HepG2 (cell line): Measurements from ENCODE around the gene PEX14. TPM values are rescaled to one million over a fixed set of nuclear protein-coding genes. Genes with fewer than 3 reads are reported as not detected.

Source experiments
- ARID2 ChIP-seq: sonication (generic); formaldehyde crosslinking; IDR thresholded peaks from 2 replicates; pipeline ENCODE4 v1.8.1; 2022; ENCODE audit warnings: mild to moderate bottlenecking, missing genetic modification reagents, borderline replicate concordance
- ARID3A ChIP-seq: IDR thresholded peaks from 2 replicates; pipeline ENCODE4 v1.6.1; 2012; ENCODE audit warnings: low read depth, low read length, improper control_type of control experiment
- ARID5B ChIP-seq: IDR thresholded peaks from 2 replicates; pipeline ENCODE4 v1.4.0; 2020; ENCODE audit warnings: mild to moderate bottlenecking, missing genetic modification reagents
- FOXO1 ChIP-seq: sonication (generic); formaldehyde crosslinking; IDR thresholded peaks from 2 replicates; pipeline ENCODE4 v1.4.0; 2020; ENCODE audit warnings: missing genetic modification reagents
- GATAD1 ChIP-seq: IDR thresholded peaks from 2 replicates; pipeline ENCODE4 v1.6.1; 2016; ENCODE audit warnings: missing genetic modification reagents, missing compliant biosample characterization
- GATAD2A ChIP-seq: IDR thresholded peaks from 2 replicates; pipeline ENCODE4 v1.6.1; 2016
- HOXA3 ChIP-seq: sonication (generic); formaldehyde crosslinking; IDR thresholded peaks from 2 replicates; pipeline ENCODE4 v1.5.0; 2020; ENCODE audit warnings: missing genetic modification reagents
- MED1 ChIP-seq: sonication (generic); formaldehyde crosslinking; IDR thresholded peaks from 2 replicates; pipeline ENCODE4 v1.4.0; 2020; ENCODE audit warnings: missing genetic modification reagents
- NCOA2 ChIP-seq: sonication (generic); formaldehyde crosslinking; IDR thresholded peaks from 2 replicates; pipeline ENCODE4 v1.8.0; 2022; ENCODE audit warnings: inconsistent platforms
- PITX1 ChIP-seq: sonication (generic); formaldehyde crosslinking; IDR thresholded peaks from 2 replicates; pipeline ENCODE4 v1.5.1; 2020; ENCODE audit warnings: mild to moderate bottlenecking, missing genetic modification reagents
- POLR2AphosphoS2 ChIP-seq: IDR thresholded peaks from 2 replicates; pipeline ENCODE4 v1.6.1; 2011; ENCODE audit warnings: low read depth, low read length, improper control_type of control experiment
- PRDM10 ChIP-seq: sonication (generic); formaldehyde crosslinking; IDR thresholded peaks from 2 replicates; pipeline ENCODE4 v1.4.0; 2020; ENCODE audit warnings: low read depth, missing genetic modification reagents
- SIN3B ChIP-seq: fragments of 150-350 bp; IDR thresholded peaks from 2 replicates; pipeline ENCODE4 v1.6.1; 2014; ENCODE audit warnings: low read length
- ZFP1 ChIP-seq: IDR thresholded peaks from 2 replicates; pipeline ENCODE4 v1.6.1; 2016
- ZNF501 ChIP-seq: sonication (generic); formaldehyde crosslinking; IDR thresholded peaks from 2 replicates; pipeline ENCODE4 v1.5.1; 2020; ENCODE audit warnings: mild to moderate bottlenecking, moderate library complexity, missing genetic modification reagents
- ZNF652 ChIP-seq: IDR thresholded peaks from 2 replicates; pipeline ENCODE4 v1.6.1; 2016; ENCODE audit warnings: low read depth, borderline replicate concordance
- polyA plus RNA-seq, 8 experiments: library from polyadenylated mRNA; depleted of rRNA in 3 of 8; stranded (reverse) in 7 of 8; unstranded in 1 of 8; fragments of >200 nt; fragmentation: Illumina TruSeq in 4 of 8; extraction: Trizol in 4 of 8; gene quantifications; 2 replicates each; pipeline versions ENCODE4 v1.2.1 to v1.2.3, GENCODE V29; 2011 to 2016; ENCODE audit warnings: low read depth in 4 of 8, missing spikeins in 1 of 8, mixed read lengths in 1 of 8; ENCODE audit not compliant: insufficient read depth in 1 of 8
- total RNA-seq, 5 experiments: library from RNA; depleted of rRNA; stranded (reverse); fragments of >200 nt; fragmentation: Illumina TruSeq; extraction: Trizol; gene quantifications; 2 replicates each; pipeline ENCODE4 v1.2.3, GENCODE V29; 2016; ENCODE audit warnings: low read depth in 1 of 5
- TF ChIP-seq, protein P1 (sequence below): sonication (generic); formaldehyde crosslinking; IDR thresholded peaks from 2 replicates; pipeline ENCODE4 v1.5.0; 2020; ENCODE audit warnings: missing genetic modification reagents
- TF ChIP-seq, protein P2 (sequence below): sonication (generic); formaldehyde crosslinking; IDR thresholded peaks from 2 replicates; pipeline ENCODE4 v1.5.1; 2020; ENCODE audit warnings: mild to moderate bottlenecking, moderate library complexity, missing genetic modification reagents

The PEX14 gene
- total and polyA plus RNA-seq, 2 of the 13 experiments (the other 11 are each of a cell fraction or from before 2014, with no cell fraction given): 6.5 to 9.9 TPM

- TF ChIP-seq ARID2 (CRISPR knock-in tag) (no peak), ZNF652 (CRISPR knock-in tag) (peak; percentile 40; the same call in 1 of the 2 replicates), SIN3B (no peak), GATAD2A (CRISPR knock-in tag) (0 out of 2 replicates have a peak, but pooled peaks have one; percentile 46), NCOA2 (CRISPR knock-in tag) (peak; percentile 46; the same call in 1 of the 2 replicates), HOXA3 (CRISPR knock-in tag) (peak; percentile 35; the same call in 1 of the 2 replicates), ARID5B (CRISPR knock-in tag) (0 out of 2 replicates have a peak, but pooled peaks have one; percentile 14), PRDM10 (CRISPR knock-in tag) (no peak), ZFP1 (CRISPR knock-in tag) (no peak), ARID3A (peak; percentile 74), MED1 (CRISPR knock-in tag) (0 out of 2 replicates have a peak, but pooled peaks have one; percentile 29), PITX1 (CRISPR knock-in tag) (peak; percentile 71; the same call in 1 of the 2 replicates), FOXO1 (no peak), GATAD1 (0 out of 2 replicates have a peak, but pooled peaks have one; percentile 32), POLR2AphosphoS2 (no peak), ZNF501 (peak; percentile 51; the same call in 1 of the 2 replicates)
- TF ChIP-seq, protein P1, sequence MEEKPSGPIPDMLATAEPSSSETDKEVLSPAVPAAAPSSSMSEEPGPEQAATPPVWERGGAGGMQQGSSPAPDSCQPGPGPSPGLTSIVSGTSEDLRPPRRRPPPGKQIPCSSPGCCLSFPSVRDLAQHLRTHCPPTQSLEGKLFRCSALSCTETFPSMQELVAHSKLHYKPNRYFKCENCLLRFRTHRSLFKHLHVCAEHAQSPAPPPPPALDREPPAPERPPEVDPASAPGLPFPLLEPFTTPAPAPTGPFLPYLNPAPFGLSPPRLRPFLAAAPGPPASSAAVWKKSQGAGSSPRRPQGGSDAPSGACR (CRISPR knock-in tag): peak; percentile 43; the same call in 1 of the 2 replicates
- TF ChIP-seq, protein P2, sequence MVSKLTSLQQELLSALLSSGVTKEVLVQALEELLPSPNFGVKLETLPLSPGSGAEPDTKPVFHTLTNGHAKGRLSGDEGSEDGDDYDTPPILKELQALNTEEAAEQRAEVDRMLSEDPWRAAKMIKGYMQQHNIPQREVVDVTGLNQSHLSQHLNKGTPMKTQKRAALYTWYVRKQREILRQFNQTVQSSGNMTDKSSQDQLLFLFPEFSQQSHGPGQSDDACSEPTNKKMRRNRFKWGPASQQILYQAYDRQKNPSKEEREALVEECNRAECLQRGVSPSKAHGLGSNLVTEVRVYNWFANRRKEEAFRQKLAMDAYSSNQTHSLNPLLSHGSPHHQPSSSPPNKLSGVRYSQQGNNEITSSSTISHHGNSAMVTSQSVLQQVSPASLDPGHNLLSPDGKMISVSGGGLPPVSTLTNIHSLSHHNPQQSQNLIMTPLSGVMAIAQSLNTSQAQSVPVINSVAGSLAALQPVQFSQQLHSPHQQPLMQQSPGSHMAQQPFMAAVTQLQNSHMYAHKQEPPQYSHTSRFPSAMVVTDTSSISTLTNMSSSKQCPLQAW: peak; percentile 57; the same call in 1 of the 2 replicates
Measured at GRCh38 chr1:10679496-10680220, 204.9 kb downstream of the PEX14 start (continued).
